Thoracic aorta (tissue), 2 donors: ENCODE measurements around the gene RREB1. TPM values are rescaled to one million over a fixed set of nuclear protein-coding genes. Genes with fewer than 3 reads are reported as not detected.

ENCODE experiments used
- ATAC-seq: fragments of 150-250 bp; one replicate; pipeline ENCODE4 v1.8.0; 2017; ENCODE audit warnings: low read depth; ENCODE audit not compliant: insufficient number of reproducible peaks, low FRiP score
- DNase-seq: peaks from one replicate; pipeline ENCODE4 v3.0.0-alpha.2; 2020; ENCODE audit warnings: low spot score
- H3K27ac ChIP-seq, 2 donors: fragments of 200-600 bp; sonication (generic); 1 replicate in 1 of 2; 2 replicates in 1 of 2; pipeline ENCODE4 v1.5.1; 2016; ENCODE audit warnings: mild to moderate bottlenecking in 2 of 2, moderate library complexity in 2 of 2
- H3K27me3 ChIP-seq: fragments of 200-600 bp; sonication (generic); replicated peaks from 2 replicates; pipeline ENCODE4 v1.6.0; 2016; ENCODE audit warnings: mild to moderate bottlenecking; ENCODE audit not compliant: insufficient read depth
- H3K36me3 ChIP-seq: fragments of 200-600 bp; sonication (generic); one replicate; pipeline ENCODE4 v1.5.1; 2016
- H3K4me1 ChIP-seq, 2 donors: fragments of 200-600 bp; sonication (generic); 1 replicate in 1 of 2; 2 replicates in 1 of 2; pipeline versions ENCODE4 v1.5.1 to v1.6.0; 2016; ENCODE audit warnings: low read depth in 2 of 2, mild to moderate bottlenecking in 1 of 2; ENCODE audit not compliant: control insufficient read depth in 1 of 2
- H3K4me3 ChIP-seq: fragments of 200-600 bp; sonication (generic); 2 replicates; pipeline ENCODE4 v1.5.1; 2016; ENCODE audit warnings: mild to moderate bottlenecking
- H3K9me3 ChIP-seq: fragments of 200-600 bp; sonication (generic); 2 replicates; pipeline ENCODE4 v1.5.1; 2016
- total RNA-seq, 2 donors: library from RNA; depleted of rRNA; stranded (reverse); fragments of >200 nt; gene quantifications; one replicate each; pipeline versions ENCODE4 v1.1.0 to v1.2.3, GENCODE V29; 2016
- TF ChIP-seq, protein P1 (sequence below): fragments of 200-600 bp; sonication (generic); IDR thresholded peaks from one replicate; pipeline ENCODE4 v1.5.1; 2019; ENCODE audit warnings: antibody characterized with exemption

Gene RREB1
- total RNA-seq, 2 donors from 2014 or later = 30.6 to 39.3 TPM

DNA sequence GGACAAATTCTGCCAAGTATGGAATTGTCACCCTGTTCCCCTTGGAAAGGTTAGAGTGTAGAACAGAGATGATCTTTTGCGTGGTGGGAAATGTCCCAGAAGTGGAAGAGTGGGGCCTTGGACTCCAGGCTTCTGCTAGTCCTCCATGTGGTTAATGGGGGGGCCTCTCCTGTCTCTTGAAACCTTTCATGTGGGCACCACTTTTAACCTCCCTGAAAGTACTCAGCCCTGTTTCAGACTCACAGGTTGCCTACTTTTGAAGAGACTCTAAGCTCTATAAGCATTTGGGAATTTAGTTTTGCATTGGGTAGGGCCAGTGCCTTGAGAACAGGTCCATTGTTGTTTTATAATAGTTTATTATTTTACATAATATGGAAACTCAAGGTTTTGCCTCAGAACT lies 17.5 kb downstream of the RREB1 start:
- no peaks in the 10 kb centered on the region for H3K9me3 ChIP-seq
- no peak for ATAC-seq
- peaks cover 5 to 10% of the 10 kb centered on the region in 2 donors for H3K4me1 ChIP-seq

DNA sequence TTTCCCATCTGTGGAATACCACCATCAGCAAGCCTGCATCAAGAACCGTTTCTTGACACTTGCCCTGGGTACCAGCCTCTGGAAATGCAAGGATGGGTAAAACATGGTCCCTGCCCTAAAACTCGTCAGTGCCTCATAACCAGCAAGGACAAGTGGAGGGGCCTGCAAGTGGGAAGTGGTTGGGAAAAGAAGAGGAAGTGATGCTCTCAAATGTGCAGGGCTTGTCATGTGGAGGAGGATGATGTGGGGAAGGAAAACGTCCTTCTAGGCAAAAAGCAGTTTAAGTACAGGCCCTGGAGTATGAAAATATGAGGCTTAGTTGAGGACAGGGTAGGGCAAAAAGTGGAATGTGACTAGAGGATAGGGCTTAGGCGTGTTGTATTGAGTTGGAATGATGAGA lies 19.0 kb downstream of the RREB1 start:
- DNase-seq (no peak), ATAC-seq (no peak)
- Histone ChIP-seq H3K27me3 (no peaks in the 10 kb centered on the region), H3K9me3 (no peaks in the 10 kb centered on the region), H3K4me1 (peaks cover 5 to 10% of the 10 kb centered on the region in 2 donors), H3K36me3 (peaks cover 2% of the 10 kb centered on the region), H3K4me3 (no peak overlapping the region), H3K27ac (no peak overlapping the region)
- TF ChIP-seq, protein P1, sequence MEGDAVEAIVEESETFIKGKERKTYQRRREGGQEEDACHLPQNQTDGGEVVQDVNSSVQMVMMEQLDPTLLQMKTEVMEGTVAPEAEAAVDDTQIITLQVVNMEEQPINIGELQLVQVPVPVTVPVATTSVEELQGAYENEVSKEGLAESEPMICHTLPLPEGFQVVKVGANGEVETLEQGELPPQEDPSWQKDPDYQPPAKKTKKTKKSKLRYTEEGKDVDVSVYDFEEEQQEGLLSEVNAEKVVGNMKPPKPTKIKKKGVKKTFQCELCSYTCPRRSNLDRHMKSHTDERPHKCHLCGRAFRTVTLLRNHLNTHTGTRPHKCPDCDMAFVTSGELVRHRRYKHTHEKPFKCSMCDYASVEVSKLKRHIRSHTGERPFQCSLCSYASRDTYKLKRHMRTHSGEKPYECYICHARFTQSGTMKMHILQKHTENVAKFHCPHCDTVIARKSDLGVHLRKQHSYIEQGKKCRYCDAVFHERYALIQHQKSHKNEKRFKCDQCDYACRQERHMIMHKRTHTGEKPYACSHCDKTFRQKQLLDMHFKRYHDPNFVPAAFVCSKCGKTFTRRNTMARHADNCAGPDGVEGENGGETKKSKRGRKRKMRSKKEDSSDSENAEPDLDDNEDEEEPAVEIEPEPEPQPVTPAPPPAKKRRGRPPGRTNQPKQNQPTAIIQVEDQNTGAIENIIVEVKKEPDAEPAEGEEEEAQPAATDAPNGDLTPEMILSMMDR = no peak

More for the DNA sequence above, 17.5 kb downstream of the RREB1 start:
- TF ChIP-seq, protein P1 = no peak
- no peak overlapping the region for H3K4me3 ChIP-seq
- peaks cover 2% of the 10 kb centered on the region for H3K36me3 ChIP-seq
- no peak for DNase-seq
- no peaks in the 10 kb centered on the region for H3K27me3 ChIP-seq
- no peak overlapping the region for H3K27ac ChIP-seq

DNA sequence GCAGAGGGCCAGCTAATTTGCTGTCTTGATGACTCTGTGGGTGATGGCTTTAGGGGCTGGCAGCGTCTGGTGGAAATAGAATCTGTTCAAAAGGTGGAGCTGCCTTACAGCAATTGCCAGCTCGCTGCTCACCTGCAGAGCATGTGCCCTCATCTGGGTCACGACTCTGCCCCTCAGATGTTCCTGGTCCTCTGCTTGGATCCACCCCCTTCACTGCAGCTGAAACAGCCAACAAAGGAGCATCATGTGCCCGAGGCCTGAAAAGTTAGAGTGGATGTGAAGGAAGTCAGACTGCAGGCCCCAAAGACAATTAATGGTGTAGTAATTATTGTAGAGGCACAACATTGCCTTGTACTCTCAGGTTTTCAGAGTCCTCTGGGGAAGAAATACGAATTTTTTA lies 19.9 kb downstream of the RREB1 start:
- ATAC-seq (no peak), DNase-seq (no peak)
- no peaks in the 10 kb centered on the region for H3K9me3 ChIP-seq
- no peak overlapping the region for H3K4me3 ChIP-seq
- H3K4me1 ChIP-seq = peaks cover 5 to 10% of the 10 kb centered on the region in 2 donors
- no peaks in the 10 kb centered on the region for H3K36me3 ChIP-seq
- H3K27ac ChIP-seq = no peak overlapping the region
- TF ChIP-seq, protein P1 = no peak
- H3K27me3 ChIP-seq = no peaks in the 10 kb centered on the region

DNA sequence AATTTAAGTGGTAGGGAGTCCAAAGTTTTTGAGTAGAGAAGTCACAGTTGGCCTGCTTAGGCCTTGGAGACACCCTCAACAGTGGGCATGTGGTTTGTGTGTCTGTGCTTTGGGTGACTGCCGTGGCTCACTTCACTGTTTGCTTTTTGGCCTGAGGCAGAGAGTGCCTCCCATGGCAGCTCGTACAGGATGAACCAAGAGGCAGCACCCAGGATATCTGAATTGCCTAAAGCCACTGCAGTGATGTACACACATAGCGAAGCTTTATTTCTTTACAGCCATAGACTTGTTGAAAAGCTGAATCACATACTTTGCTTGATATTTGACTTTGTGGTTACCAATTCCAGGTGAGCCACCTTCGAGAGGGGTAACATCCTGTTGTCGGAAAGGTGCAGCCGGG lies 21.6 kb downstream of the RREB1 start:
- Histone ChIP-seq H3K9me3 (no peaks in the 10 kb centered on the region), H3K36me3 (no peaks in the 10 kb centered on the region), H3K4me1 (peaks cover 2 to 3% of the 10 kb centered on the region in 2 donors), H3K4me3 (no peak overlapping the region), H3K27ac (no peak overlapping the region), H3K27me3 (no peaks in the 10 kb centered on the region)
- TF ChIP-seq, protein P1 = no peak
- ATAC-seq (no peak), DNase-seq (no peak)

DNA sequence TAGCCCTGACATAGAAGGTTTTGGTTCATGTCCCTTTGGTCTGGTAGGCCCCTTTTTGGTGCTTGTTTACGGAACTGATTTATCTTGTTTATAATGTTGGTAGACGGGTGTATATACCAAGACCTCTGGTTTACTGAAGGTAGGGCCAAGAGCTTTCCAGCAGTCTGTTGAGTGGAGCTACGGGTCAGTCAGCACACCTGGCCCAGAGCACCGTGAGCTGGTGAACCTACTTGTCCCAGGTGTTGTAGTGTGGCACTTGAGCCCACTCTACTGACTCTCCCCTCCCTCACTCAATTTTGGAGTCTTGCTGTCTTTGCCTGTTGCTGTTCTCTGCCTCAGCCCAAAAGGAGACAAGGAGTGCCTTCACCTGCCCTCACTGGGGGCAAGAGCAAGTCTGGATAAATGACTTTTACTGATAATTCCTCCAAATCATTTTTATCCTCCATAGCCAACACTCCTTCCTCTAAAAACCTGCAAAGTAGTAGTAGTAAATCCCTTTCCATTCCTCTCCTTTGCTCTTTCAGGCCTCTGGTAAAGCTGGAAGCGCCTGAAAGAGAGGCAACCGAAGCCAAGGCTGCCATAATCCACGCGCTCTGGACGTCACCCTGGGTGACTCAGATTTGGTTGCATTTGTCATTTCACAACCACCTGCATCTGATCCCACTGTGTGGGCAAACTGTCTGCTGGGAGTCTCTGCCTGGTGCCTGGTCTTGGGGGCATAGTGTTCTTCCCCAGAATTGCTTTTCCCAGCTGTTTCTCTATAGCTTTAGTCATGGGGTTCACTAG lies 22.2 kb downstream of the RREB1 start:
- H3K4me1 ChIP-seq = peaks cover 0 to 2% of the 10 kb centered on the region in 2 donors
- H3K9me3 ChIP-seq = no peaks in the 10 kb centered on the region
- H3K27ac ChIP-seq = no peak overlapping the region
- no peak for ATAC-seq
- no peak for DNase-seq
- H3K27me3 ChIP-seq = no peaks in the 10 kb centered on the region
- H3K4me3 ChIP-seq = no peak overlapping the region
- H3K36me3 ChIP-seq = no peaks in the 10 kb centered on the region
- TF ChIP-seq, protein P1 = no peak
